Keratinocyte (primary cell): ENCODE measurements around the gene PARD3. TPM values are rescaled to one million over a fixed set of nuclear protein-coding genes. Genes with fewer than 3 reads are reported as not detected.
A peak's percentile ranks its signal among the peaks of the same experiment; 100 is the strongest.

ENCODE experiments used
- DNase-seq: peaks from one replicate; pipeline ENCODE4 v3.0.0-alpha.2; 2011; ENCODE audit warnings: low read depth, missing footprints, low spot score
- FAIRE-seq: peaks from 2 replicates; lab custom pipeline; 2011; peaks lifted over from hg19 to GRCh38; lab: Jason Lieb, UNC
- H2AFZ ChIP-seq: 2 replicates; pipeline ENCODE4 v1.6.0; 2012; ENCODE audit warnings: low read length, control low read depth, inconsistent platforms; ENCODE audit not compliant: control insufficient read depth
- H3K27ac ChIP-seq: 2 replicates; pipeline ENCODE4 v1.5.1; 2011; ENCODE audit warnings: low read length; ENCODE audit not compliant: control insufficient read depth, insufficient read depth
- H3K27me3 ChIP-seq: 3 replicates; pipeline ENCODE4 v1.6.0; 2011; ENCODE audit warnings: low read length; ENCODE audit not compliant: control insufficient read depth, insufficient read depth; ENCODE audit errors: extremely low read depth
- H3K36me3 ChIP-seq, 2 experiments: 2 replicates in 1 of 2; 3 replicates in 1 of 2; pipeline ENCODE4 v1.5.1; 2011; ENCODE audit warnings: low read length in 2 of 2, mild to moderate bottlenecking in 1 of 2; ENCODE audit not compliant: control insufficient read depth in 2 of 2, insufficient read depth in 2 of 2; ENCODE audit errors: extremely low read depth in 1 of 2
- H3K4me1 ChIP-seq: 3 replicates; pipeline ENCODE4 v1.5.1; 2011; ENCODE audit warnings: low read length; ENCODE audit not compliant: control insufficient read depth, insufficient read depth; ENCODE audit errors: extremely low read depth
- H3K4me2 ChIP-seq: 3 replicates; pipeline ENCODE4 v1.6.0; 2011; ENCODE audit warnings: low read depth, low read length; ENCODE audit not compliant: control insufficient read depth, insufficient read depth; ENCODE audit errors: extremely low read depth
- H3K4me3 ChIP-seq, 3 experiments: fragments of 200-600 bp in 1 of 3; sonication (generic) in 1 of 3; 2 replicates in 2 of 3; 3 replicates in 1 of 3; pipeline ENCODE4 v1.5.1; 2011 to 2016; ENCODE audit warnings: low read length in 3 of 3, mild to moderate bottlenecking in 3 of 3, control low read depth in 2 of 3, inconsistent platforms in 1 of 3, low read depth in 1 of 3, mixed read lengths in 1 of 3, mixed run types in 1 of 3, moderate library complexity in 1 of 3; ENCODE audit not compliant: control insufficient read depth in 2 of 3, insufficient read depth in 2 of 3; ENCODE audit errors: extremely low read depth in 1 of 3
- H3K79me2 ChIP-seq: 2 replicates; pipeline ENCODE4 v1.6.0; 2012; ENCODE audit warnings: low read length; ENCODE audit not compliant: control insufficient read depth, insufficient read depth
- H3K9ac ChIP-seq: 3 replicates; pipeline ENCODE4 v1.6.0; 2011; ENCODE audit warnings: low read length; ENCODE audit not compliant: control insufficient read depth, insufficient read depth; ENCODE audit errors: extremely low read depth
- H3K9me1 ChIP-seq: 3 replicates; pipeline ENCODE4 v1.6.0; 2011; ENCODE audit warnings: low read length; ENCODE audit not compliant: control insufficient read depth, insufficient read depth; ENCODE audit errors: extremely low read depth
- H3K9me3 ChIP-seq: 2 replicates; pipeline ENCODE4 v1.5.1; 2012; ENCODE audit warnings: low read depth, low read length; ENCODE audit not compliant: control insufficient read depth
- H4K20me1 ChIP-seq: 3 replicates; pipeline ENCODE4 v1.6.0; 2011; ENCODE audit warnings: low read length; ENCODE audit not compliant: control insufficient read depth, insufficient read depth; ENCODE audit errors: extremely low read depth
- CTCF ChIP-seq, 3 experiments: IDR thresholded peaks in 1 of 3; conservative IDR thresholded peaks in 1 of 3; optimal IDR thresholded peaks in 1 of 3; 2 replicates in 2 of 3; 3 replicates in 1 of 3; pipeline versions ENCODE3 to v1.5.1; 2011; ENCODE audit warnings: low read length in 3 of 3, mild to moderate bottlenecking in 3 of 3, moderate library complexity in 2 of 3, control low read depth in 1 of 3, inconsistent platforms in 1 of 3; ENCODE audit not compliant: insufficient read depth in 2 of 3; ENCODE audit errors: extremely low read depth in 1 of 3
- EZH2 ChIP-seq: IDR thresholded peaks from one replicate; pipeline ENCODE4 v1.6.1; 2012; ENCODE audit warnings: inconsistent platforms, mild to moderate bottlenecking, low read length, moderate library complexity
- dilution Hi-C: fragments of 300-500 bp; cut with MboI; formaldehyde crosslinking; loops from one replicate; pipeline ENCODE4 v1.7.0; 2020; ENCODE audit warnings: low sequenced_read_pairs; ENCODE audit not compliant: extremely low pct_ligation_motif_present
- polyA plus RNA-seq, 5 experiments: library from polyadenylated mRNA; depleted of rRNA in 3 of 5; stranded (reverse) in 3 of 5; stranded (forward) in 1 of 5; unstranded in 1 of 5; fragments of >200 nt; gene quantifications; 1 replicate in 1 of 5; 2 replicates in 3 of 5; 3 replicates in 1 of 5; pipeline versions ENCODE4 v1.2.1 to v1.2.3, GENCODE V29; 2011 to 2012; ENCODE audit warnings: missing spikeins in 2 of 5, low read depth in 1 of 5, low replicate concordance in 1 of 5

Gene PARD3
- polyA plus RNA-seq, 1 donor (not counting 4 experiments of a cell fraction or from before 2014, with no cell fraction given) = 46.4 TPM

GRCh38 chr10:34347131-34347530 lies 468.0 kb downstream of the PARD3 start:
- TF ChIP-seq CTCF (optimal IDR thresholded peaks at IDR 0.05 in 1 of 3, IDR thresholded peaks at IDR 0.05 in 1 of 3, conservative IDR thresholded peaks at IDR 0.05 in 1 of 3; ENCODE audit: extremely low read depth in 1 of 3, insufficient read depth in 2 of 3, low read length in 3 of 3) (no peak), EZH2 (no peak)
- H3K9me1 ChIP-seq = no peaks in the 10 kb centered on the region
- H3K4me2 ChIP-seq = no peak overlapping the region
- no peak overlapping the region for H3K27ac ChIP-seq
- FAIRE-seq (no peak), DNase-seq (no peak)
- dilution Hi-C loops = no loop called here
- no peaks in the 10 kb centered on the region for H3K9me3 ChIP-seq
- no peaks in the 10 kb centered on the region for H3K79me2 ChIP-seq
- peaks cover 0 to 2% of the 10 kb centered on the region in 2 experiments for H3K36me3 ChIP-seq
- H4K20me1 ChIP-seq = no peaks in the 10 kb centered on the region
- H3K9ac ChIP-seq = no peak overlapping the region
- peaks cover 4% of the 10 kb centered on the region for H3K4me1 ChIP-seq
- H3K4me3 ChIP-seq = no peak overlapping the region
- no peaks in the 10 kb centered on the region for H3K27me3 ChIP-seq
- H2AFZ ChIP-seq = no peak overlapping the region

- H3K4me1 ChIP-seq = peaks cover 4% of the 10 kb centered on the region
- no peak for DNase-seq
- H3K79me2 ChIP-seq = no peaks in the 10 kb centered on the region
- TF ChIP-seq CTCF (optimal IDR thresholded peaks at IDR 0.05 in 1 of 3, IDR thresholded peaks at IDR 0.05 in 1 of 3, conservative IDR thresholded peaks at IDR 0.05 in 1 of 3; ENCODE audit: extremely low read depth in 1 of 3, insufficient read depth in 2 of 3, low read length in 3 of 3) (no peak), EZH2 (no peak)
- no peak overlapping the region for H3K4me3 ChIP-seq
- dilution Hi-C loops = no loop called here
- no peaks in the 10 kb centered on the region for H3K27me3 ChIP-seq
- no peak overlapping the region for H3K4me2 ChIP-seq
- H3K36me3 ChIP-seq = peaks cover 0 to 2% of the 10 kb centered on the region in 2 experiments
- H3K9me1 ChIP-seq = no peaks in the 10 kb centered on the region
- no peak overlapping the region for H3K9ac ChIP-seq
- no peak overlapping the region for H3K27ac ChIP-seq
- H4K20me1 ChIP-seq = no peaks in the 10 kb centered on the region
- no peaks in the 10 kb centered on the region for H3K9me3 ChIP-seq
- H2AFZ ChIP-seq = no peak overlapping the region
- FAIRE-seq = peak; percentile 44
Measured at GRCh38 chr10:34346516-34347100, 468.5 kb downstream of the PARD3 start.
